Vagina (tissue), 2 donors: ENCODE data around the gene RC3H2.

Experiments
- CTCF ChIP-seq, 3 experiments: fragments of 450-650 bp in 2 of 3; fragments of 200-600 bp in 1 of 3; sonication (generic) in 1 of 3; IDR thresholded peaks; one replicate each; pipeline ENCODE4 v1.5.1; 2017 to 2019; ENCODE audit warnings: antibody characterized with exemption in 3 of 3, mild to moderate bottlenecking in 2 of 3, moderate library complexity in 2 of 3
- POLR2A ChIP-seq, 2 donors: fragments of 450-650 bp; IDR thresholded peaks; one replicate each; pipeline ENCODE4 v1.6.1; 2017; ENCODE audit warnings: antibody characterized with exemption in 2 of 2, mild to moderate bottlenecking in 2 of 2, moderate library complexity in 2 of 2
- POLR2AphosphoS5 ChIP-seq, 2 donors: sonication (generic); formaldehyde crosslinking; IDR thresholded peaks; one replicate each; pipeline ENCODE4 v1.9.0; 2017; ENCODE audit warnings: antibody characterized with exemption in 2 of 2, mild to moderate bottlenecking in 2 of 2, low read depth in 1 of 2; ENCODE audit not compliant: insufficient read depth in 1 of 2

GRCh38 chr9:122944960-122945888 lies 40.1 kb upstream of the RC3H2 start:
- TF ChIP-seq CTCF (IDR thresholded peaks at IDR 0.05) (no peak), POLR2A (IDR thresholded peaks at IDR 0.05) (no peak), POLR2AphosphoS5 (IDR thresholded peaks at IDR 0.05; ENCODE audit: insufficient read depth in 1 of 2, low read depth in 1 of 2) (no peak)
